Glomerular visceral epithelial cell (primary cell): Measurements from ENCODE around the gene SGMS1.
"Not testable (repeated sequence)": the region's sequence is repeated elsewhere in the genome, so short reads cannot be mapped to it uniquely, and the experiment has no call there.

ENCODE experiments used
- DNase-seq: peaks from one replicate; pipeline ENCODE4 v3.0.0-alpha.2; 2016; ENCODE audit errors: extremely low spot score

Gene SGMS1

DNA sequence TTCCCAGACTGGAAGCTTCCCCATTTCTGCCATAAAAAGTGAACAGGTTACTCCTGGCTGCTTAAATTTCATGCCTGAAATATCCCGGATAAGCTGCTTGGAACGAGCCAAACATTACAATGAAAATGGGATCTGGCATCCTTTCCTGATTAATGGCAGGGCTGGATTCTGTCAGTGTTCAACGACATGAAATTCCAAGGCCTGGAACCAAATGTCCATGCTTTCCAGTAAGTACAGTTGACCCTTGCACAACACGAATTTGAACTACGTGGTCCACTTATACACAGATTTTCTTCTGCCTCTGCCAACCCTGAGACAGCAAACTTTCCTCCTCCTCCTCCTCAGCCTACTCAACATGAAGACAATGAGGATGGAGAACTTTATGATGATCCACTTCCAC lies 65.4 kb downstream of the SGMS1 start:
- no peak for DNase-seq

GRCh38 chr10:50557130-50557682 lies 66.5 kb downstream of the SGMS1 start:
- DNase-seq: no peak

DNA sequence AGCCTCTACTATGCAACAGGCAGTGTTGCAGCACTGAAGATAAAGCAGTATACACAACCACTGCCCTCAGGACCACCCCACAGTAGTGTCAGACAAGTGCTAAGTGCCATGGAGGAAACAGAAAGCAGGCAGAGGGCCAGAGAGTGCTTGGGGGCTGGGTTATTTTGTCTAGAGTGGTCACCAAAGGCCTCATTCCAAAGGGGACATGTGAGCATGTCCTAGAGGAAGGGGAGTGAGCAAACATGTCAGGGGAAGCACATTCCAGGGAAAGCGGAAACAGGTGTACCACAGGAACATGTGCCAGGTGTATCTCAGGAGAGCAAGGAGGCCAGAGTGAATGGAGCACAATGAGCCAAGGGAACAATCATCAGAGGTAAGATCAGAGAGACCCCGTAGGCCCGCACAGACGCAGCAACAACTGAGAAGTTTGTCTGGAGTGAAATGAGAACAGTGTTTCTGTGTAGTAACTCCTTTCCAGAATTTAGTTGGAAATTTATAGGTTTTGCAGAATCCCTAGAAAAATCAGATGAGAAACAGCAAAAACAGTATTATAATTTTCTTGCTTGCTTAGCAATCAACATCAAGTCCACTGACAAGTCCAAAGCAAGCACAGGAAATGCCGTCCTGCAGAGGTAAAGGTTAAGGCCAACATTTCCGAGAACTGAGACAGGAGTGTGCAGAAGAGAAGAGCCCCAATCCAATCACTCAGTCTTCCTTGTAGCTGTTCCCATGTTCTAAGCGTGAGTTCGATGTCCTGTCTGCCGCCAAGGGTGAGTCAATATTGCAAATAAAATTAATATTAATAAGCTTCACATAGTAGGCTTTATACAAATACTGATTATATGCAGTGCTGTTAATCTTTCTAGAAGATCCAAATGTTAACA lies 67.3 kb downstream of the SGMS1 start:
- DNase-seq: no peak

DNA sequence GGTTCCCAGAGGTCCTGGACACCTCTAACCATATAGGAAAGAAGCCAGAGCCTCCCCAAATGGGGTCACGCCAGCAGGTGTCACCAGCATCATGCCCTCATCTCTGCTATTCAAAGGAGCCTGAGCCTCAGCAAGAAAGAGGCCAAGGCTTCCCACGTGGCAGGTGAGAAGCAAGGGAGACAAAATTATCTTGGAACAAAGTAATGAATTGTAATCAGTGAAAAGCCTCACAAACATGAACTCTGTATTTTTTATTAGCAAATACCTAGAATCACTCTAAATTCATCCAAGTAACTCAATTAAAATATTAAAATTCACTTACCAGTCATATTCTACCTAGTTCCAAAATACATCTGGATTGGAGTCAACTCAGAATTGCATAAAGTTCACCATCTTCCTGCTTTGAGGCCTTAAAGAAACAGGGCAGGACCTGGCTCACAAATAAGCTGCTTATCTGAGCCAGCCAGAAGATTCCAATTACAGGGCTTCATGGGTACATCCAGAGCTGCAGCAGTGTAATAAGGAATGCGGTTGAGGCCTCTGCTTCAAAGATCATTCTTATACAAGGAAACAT lies 68.7 kb downstream of the SGMS1 start:
- DNase-seq: no peak

DNA sequence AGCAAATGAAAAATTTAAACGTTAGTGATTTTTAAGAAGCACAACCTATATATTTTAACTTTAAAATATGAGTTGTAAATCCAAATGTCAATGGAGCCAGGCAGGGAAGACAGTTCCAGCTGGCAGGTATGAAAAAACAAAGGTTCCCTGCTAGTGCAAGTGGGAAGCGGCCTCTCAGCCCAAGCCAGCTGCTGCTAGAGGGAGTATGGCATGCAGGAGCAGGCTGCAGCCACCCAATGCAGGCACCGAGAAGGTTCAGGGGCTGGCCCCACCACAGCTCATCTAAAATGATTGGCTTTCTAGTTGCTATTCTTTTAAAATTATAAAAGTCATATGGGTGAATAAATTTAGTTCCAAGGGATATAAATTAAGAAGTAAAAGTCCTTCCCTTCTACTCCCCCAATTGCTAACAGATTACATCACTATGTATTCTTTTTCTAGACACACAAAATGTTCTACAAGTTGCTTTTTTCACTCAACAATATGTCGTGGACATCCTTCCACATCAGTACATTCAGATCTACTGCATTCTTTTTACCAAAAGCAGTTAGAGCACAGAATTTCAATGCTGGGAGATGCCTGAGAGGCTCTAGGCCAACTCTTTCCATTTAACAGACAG lies 69.3 kb downstream of the SGMS1 start:
- no peak for DNase-seq

DNA sequence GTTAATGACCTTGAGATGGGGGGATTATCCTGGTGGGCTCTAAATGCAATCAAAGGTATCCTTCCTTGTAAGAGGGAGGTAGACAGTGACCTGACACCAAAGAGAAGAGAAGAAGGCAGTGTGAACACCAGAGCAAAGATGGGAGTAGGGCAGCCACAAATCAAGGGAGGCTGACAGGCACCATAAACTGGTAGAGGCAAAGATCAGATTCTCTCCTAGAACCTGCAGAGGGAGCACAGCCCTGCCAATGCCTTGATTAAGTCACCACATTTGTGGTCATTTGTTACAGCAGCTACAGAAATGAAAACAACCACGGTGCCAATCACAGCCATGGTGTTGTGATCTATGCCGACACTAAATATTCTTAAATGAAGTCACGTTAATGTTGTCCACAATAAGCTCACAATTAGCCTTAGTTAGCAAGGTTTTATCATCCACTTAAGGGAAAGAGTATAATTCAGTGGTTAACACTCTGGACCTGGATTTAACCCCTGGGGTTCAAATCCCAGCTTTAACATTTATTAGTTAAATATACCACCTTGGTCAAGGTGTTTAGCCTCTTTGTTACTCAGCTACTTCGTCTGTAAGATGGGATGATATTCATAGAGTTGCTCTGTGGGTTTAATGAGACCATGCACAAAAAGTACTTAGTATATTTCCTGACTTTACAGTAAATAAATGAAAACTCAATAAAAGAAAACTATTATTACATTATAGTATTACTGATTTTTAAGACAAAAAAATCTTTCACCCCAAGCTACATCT lies 70.8 kb downstream of the SGMS1 start:
- peak; percentile 48 for DNase-seq

GRCh38 chr10:50552308-50552707 lies 71.4 kb downstream of the SGMS1 start:
- DNase-seq: no peak

DNA sequence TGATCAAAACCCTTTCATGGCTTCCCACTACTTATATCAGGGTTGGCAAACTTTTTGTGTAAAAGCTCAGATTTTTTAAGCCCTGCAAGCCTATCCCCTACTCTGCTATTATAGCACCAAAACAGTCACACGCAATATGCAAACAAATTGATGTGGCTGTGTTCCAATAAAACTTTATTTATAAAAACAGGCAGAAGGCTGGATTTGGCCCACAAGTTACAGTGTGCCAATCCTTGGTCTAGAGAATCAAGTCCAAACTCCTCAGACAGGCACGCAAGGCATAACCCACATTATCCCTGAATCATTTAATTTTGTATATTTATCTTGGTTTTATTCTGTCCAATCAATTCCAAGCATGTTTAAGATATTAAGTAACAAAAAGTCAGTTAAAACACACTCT lies 71.9 kb downstream of the SGMS1 start:
- DNase-seq: no peak

GRCh38 chr10:50550291-50550839 lies 73.4 kb downstream of the SGMS1 start:
- no peak for DNase-seq

- DNase-seq: not testable (repeated sequence)
Observed at GRCh38 chr10:50549186-50549585, 74.6 kb downstream of the SGMS1 start.

GRCh38 chr10:50548481-50548880 lies 75.3 kb downstream of the SGMS1 start:
- DNase-seq: not testable (repeated sequence)

DNA sequence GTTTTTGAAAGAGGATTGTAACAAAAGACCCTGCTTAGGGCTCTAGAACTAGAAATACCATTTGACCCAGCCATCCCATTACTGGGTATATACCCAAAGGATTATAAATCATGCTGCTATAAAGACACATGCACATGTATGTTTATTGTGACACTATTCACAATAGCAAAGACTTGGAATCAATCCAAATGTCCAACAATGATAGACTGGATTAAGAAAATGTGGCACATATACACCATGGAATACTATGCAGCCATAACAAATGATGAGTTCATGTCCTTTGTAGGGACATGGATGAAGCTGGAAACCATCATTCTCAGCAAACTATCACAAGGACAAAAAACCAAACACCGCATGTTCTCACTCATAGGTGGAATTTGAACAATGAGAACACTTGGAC lies 77.5 kb downstream of the SGMS1 start:
- DNase-seq: not testable (repeated sequence)

GRCh38 chr10:50545846-50546245 lies 77.9 kb downstream of the SGMS1 start:
- no peak for DNase-seq

DNA sequence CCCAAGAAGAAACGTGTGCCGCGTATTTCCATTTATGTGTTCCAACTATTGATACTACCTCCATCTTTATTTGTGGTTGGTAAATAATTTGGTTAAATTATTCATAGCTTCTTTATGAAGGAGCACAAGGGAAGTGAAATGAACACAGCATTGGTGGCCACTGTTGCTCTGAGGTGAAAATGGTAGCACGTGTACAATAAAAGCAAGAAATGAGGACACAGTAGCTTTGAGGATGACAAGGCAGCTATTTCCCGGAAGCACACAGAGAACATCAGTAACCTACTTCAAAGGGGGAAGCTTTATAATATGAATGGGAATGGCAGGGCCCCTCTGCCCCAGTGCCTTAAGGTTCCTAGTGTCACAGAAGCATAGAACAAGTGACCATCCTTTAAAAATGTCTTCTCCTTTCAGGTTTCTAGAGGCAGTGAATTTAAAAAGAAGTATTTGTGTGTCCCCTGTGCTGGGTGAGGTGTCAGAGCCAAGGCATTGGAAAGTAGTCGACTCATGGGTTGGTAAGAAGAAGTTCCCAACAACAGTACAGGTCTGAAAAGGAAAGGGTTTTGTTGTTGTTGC lies 78.8 kb downstream of the SGMS1 start:
- no peak for DNase-seq

- no peak for DNase-seq
Observed at GRCh38 chr10:50544095-50544856, 79.5 kb downstream of the SGMS1 start.

DNA sequence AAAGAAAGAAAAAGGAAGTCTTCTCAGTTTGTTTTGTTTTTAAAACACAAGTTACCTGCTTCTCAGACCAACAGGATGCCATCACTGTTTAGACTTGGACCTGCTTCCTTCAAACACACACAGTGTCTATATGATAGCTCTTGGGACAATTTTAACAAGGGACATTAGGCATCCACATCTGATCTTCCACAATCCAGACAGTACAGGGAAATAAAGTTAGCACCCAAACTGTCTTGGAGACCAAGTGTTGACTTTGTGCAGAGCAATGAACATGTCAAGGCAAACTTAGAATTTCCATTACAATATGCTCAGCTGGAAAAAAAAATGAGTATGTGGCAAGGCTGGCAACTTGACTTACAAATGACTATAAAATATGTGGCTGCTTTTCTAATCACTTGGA lies 80.9 kb downstream of the SGMS1 start:
- no peak for DNase-seq

DNA sequence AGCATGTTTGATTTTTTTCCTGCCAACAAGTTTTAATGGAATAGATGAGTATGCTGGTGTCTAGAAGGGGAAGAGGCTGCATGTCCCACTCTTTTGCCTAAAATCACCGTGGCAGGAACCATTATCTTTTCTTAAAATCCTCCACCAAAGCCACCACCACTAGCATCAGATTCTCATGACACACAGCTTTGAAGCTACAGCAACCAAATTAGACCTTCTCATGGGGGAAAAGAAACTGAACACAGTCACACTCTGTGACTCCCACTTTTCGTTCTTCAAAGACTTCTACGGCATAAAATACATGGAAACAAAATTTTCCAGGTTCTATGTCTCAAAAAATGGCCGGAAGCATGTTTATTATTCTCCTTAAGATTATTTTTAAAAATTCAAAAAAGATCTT lies 81.8 kb downstream of the SGMS1 start:
- no peak for DNase-seq

DNA sequence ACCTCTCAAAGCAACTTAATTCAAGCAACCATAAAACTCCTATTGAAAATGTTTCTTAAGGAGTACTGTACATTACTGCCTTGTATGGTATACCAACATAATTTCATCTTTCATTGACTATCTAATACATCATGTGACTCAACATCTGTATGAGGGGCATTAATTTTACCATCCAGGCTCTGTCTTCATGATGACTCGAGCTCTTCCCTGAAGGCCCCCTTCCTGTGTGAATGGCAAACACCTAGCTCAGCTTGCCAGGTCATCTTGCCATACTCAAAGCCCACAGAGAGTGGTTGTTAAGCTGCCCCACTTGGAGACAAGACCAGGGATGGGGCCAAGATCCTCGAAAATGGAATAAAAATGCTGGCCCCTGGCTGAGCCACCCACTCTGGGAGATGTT lies 82.4 kb downstream of the SGMS1 start:
- no peak for DNase-seq

- DNase-seq: no peak
Observed at GRCh38 chr10:50540826-50541122, 83.0 kb downstream of the SGMS1 start.

DNA sequence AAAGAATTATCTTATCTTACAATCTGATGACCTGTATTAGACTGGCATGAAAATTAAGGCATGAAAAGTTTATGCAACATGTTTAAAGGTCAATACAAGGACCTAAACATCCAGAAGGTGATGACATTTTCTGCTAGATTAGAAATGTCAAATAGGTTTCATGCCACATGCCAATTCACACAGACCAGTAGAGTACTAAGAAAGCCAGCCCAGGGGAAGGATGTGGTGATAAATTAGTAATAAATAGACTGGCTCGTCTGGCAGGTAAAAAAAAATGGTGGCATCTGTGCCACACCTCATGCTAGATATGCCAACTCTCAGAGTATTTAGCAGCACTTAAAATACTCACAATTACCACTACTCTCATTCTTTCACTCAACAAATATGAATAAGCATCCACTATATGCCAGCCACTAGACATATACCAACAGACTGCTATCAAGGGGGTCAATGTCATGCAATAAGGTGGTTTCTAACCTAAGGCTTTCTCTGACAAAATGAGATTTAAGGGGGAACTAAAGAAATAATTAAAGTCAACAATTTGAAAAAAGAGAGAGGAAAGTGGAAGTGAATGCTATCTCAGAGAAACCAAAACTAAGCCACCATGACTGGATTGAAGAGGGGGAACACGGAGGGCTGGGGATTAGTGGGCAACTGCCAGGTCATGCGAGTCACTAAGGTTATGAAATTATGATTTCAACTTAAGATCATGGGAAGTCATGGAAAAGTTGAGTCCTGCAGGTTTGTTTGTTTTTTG lies 83.5 kb downstream of the SGMS1 start:
- DNase-seq: no peak
